Loucy (cell line): ENCODE data around the gene TAPBP.

ENCODE experiments used
- CTCF ChIP-seq: fragments of 200-600 bp; sonication (generic); conservative IDR thresholded peaks from 2 replicates; pipeline ENCODE4 v1.5.1; 2014; ENCODE audit warnings: mild to moderate bottlenecking, antibody characterized with exemption, low read length
- EZH2phosphoT487 ChIP-seq: fragments of 200-600 bp; IDR thresholded peaks from 2 replicates; pipeline ENCODE4 v1.6.1; 2018; ENCODE audit warnings: antibody characterized with exemption, mild to moderate bottlenecking, moderate library complexity, borderline replicate concordance

- no peak for TF ChIP-seq CTCF
- TF ChIP-seq EZH2phosphoT487 = no peak
These were observed 25.3 kb upstream of the TAPBP start for GRCh38 chr6:33339193-33339592.
